Medulla oblongata (tissue), 1 donor: ENCODE data around the gene OR52I1.
A peak's percentile ranks its signal among the peaks of the same experiment; 100 is the strongest.

Source experiments
- DNase-seq: peaks from one replicate; pipeline ENCODE4 v3.0.0-alpha.2; 2015; ENCODE audit errors: extremely low spot score

Gene OR52I1, protein sequence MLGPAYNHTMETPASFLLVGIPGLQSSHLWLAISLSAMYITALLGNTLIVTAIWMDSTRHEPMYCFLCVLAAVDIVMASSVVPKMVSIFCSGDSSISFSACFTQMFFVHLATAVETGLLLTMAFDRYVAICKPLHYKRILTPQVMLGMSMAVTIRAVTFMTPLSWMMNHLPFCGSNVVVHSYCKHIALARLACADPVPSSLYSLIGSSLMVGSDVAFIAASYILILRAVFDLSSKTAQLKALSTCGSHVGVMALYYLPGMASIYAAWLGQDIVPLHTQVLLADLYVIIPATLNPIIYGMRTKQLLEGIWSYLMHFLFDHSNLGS

DNA sequence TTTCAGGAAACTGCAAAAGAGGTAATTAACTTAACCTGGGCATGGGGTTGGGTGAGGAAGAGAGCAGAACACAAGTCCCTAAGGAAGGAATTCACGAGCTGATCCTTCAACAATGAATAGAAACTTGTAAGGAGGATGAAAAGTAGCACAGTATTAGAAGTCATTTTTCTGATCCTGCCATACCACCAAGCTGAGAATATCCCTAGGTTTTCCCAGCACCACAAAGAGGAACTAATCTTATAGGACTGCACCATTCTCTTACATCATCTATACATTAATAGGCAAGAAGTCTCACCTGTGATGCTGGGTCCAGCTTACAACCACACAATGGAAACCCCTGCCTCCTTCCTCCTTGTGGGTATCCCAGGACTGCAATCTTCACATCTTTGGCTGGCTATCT is at the start of gene OR52I1:
OR52I1 (plus strand) TSS at position 301 of the 400 bp plus-strand sequence; CDS start at position 301, 0 bp downstream.
- DNase-seq: no peak

DNA sequence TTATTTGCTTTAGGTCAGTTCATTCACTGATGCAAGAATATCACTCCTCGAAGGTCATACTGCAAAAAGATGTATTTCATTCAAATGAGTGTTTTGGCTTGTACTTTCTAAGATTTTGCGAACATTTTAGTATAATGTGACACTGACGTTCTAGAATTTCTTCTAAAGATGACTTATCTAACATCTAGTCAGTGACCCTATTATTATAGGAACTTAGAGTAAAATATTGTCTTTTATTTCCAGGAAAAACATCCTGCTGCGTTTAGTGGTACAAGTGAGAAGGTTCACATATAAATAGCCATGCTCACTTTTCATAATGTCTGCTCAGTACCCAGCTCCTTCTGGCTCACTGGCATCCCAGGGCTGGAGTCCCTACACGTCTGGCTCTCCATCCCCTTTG is 48.9 kb upstream of the OR52I1 start, which contains the start of gene OR52M1:
OR52M1 (plus strand) TSS at position 301 of the 400 bp plus-strand sequence; CDS start at position 301, 0 bp downstream.
- no peak for DNase-seq

DNA sequence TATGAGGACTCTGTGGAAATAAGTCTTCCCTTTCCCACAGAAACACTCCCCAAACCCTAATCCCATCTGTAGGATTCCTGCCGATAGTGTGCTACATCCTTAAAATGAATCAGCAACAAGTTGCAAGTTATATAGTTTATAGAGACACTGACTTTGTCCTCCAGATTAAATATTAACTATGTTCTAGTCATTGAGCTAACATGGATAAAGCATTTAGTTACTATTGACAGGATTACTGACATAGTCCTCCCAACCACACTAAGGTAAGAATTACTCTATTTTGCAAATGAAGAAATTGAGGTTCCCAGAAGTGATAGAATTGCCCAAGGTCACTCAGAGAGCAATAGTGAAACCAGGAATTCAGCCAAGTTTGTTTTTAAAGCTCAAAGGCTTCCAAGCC is 47.0 kb upstream of the OR52I1 start:
- no peak for DNase-seq

DNA sequence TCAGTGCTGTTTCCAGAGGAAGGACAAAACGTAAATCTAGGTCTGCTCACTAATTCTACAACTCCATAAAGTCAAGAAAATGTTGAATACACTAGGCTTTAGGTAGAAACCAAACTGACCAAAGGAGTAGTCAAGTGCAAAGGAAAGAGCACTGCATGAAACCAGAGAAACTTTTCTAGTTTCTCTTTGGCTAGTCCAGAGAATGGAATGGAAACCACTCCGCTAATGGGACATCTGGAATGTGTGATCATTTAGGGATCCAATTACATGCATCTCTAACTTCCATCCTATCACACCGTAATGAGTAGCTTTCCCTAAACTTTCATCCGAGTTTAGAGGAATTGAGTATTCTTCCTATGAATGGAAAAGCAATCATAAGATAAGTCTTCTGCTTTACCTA is 46.4 kb upstream of the OR52I1 start:
- no peak for DNase-seq

DNA sequence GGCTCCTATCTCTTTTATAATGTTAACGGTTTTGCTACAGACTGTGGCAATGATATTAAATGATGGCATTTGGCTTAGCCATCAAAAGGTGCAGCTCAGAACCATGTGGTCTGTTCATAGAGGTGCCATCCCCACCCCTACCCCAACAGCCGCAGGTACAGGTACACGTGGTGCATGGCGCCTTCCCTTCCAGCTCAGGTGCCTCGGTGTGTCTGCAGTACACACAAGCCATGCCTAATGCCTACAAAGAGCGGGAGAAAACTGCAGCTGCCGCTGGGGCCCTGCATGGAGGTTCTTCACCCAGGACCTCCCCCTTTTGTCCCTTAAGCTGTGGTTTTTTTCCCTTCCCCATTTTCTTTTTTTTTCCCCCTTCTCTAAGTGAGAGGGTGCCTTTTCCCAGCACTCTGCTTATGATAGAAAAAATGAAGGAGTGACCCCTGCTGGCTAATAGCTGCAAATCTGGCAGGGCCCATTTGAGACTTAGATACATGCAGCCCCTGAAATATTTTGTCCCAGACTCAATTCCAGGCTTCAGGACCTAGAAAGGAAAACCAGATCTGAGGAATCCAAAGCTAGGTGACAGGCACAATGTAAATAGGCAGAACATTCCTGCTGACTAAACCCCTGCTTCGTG is 42.4 kb upstream of the OR52I1 start:
- DNase-seq: no peak

DNA sequence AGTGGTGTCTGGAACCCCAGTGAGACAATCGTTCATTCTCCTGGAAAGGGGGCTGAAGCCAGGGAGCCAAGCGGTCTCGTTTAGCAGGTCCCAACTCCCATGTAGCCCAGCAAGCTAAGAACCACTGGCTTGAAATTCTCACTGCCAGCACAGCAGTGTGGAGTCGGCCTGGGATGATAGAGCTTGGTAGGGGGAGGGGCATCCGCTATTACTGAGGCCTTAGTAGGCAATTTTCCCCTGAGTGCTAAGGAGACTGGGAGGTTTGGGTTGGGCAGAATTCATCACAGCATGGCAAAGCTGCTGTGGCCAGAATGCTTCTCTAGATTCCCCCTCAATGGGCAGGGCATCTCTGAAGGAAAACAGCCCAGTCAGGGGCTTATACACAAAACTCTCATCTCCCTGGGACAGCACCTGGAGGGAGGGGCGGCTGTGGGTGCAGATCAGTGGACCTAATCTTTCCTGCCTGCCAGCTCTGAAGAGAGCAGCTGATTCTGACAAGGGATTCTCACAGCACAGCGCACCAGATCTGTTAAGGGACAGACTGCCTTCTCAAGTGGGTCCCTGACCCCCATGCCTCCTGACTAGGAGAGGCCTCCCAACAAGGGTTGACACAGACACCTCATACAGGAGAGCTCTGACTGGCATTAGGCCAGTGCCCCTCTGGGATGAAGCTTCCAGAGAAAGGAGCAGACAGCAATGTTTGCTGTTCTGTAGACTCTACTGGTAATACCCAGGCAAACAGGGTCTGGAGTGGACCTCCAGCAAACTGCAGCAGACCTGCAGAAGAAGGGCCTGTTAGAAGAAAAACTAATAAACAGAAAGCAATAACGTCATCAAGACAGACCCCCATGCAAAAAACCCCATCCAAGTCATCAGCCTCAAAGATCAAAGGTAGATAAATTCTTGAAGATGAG is 34.1 kb upstream of the OR52I1 start:
- no peak for DNase-seq

DNA sequence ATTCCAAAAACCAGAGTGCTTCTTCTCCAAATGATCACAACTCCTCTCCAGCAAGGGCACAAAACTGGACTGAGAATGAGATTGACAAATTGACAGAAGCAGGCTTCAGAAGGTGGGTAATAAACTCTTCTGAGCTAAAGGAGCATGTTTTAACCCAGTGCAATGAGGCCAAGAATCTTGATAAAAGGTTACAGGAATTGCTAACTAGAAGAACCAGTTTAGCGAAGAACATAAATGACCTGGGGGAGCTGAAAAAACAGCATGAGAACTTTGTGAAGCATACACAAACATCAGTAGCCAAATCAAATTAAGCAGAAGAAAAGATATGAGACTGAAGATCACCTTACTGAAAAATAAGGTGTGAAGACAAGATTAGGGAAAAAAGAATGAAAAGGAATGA is 33.4 kb upstream of the OR52I1 start:
- DNase-seq: no peak

DNA sequence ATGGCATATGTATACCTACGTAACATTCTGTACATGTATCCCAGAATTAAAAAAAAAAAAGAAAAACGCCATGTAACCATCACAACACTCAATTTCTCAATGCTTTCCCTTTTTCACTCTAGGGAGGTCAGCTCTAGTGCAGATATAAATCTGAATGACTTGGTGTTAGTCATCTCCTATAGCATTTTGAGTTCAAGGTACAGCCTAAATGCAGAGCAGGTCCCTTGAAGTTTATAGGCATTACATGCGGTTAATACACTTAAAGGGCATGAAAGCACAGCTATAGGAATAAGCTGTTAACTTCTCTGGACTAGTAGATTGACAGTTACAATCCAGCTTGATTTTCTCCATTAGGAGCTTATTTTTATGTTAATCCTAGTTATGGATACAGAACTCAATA is 28.5 kb upstream of the OR52I1 start:
- DNase-seq: no peak

DNA sequence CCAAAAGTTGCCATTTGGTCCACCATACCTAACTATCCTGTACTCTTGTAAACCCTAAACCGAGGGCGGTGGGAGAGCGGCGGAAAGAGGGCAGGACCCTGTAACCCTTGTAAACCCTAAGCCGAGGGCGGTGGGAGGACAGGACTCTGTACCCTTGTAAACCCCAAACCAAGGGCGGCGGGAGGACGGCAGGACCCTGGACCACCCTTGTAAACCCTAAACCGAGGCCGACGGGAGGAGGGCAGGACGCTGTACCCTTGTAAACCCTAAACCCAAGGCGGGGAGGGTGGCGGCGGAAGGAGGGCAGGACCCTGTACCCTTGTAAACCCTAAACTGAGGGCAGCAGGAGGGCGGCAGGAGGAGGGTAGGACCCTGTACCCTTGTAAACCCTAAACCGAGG is 24.8 kb upstream of the OR52I1 start:
- DNase-seq: no peak

DNA sequence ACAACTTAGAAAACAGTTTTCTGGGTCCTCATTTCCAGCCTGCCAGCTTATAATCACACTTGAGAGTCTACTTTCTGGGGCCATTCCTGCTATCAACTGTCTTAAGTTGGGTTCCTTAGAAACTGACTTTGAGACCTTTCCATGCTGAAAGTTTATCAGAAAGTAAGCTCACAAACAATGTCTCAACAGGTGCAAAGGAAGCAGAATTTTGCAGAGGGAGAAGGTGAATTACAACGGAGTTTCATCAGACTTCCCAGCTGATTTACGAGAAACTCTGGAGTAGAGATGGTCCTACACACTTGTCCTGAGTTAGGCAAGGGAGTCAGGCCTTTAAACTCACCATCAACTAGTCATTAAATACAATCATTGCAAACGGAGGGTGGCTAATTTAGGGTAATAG is 17.0 kb upstream of the OR52I1 start:
- DNase-seq: no peak

DNA sequence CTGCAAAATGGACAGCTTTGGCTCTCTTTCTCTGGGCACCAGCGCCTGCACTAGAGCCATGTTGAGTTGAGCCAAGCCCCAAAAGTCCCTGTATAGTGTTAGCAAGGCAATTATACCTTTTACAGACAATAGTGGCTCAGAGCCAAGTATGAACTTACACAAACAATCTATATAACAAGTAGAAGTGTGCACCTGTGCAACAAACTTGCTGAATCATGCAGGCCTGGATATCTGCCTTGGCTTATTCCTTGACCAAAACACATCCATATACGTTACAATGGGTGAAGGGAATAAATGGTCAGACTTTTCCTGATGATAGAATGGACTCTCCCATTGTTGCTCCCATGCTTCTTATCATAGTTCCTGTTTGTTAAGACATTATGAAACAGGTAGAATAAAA is 16.1 kb upstream of the OR52I1 start:
- DNase-seq: no peak

DNA sequence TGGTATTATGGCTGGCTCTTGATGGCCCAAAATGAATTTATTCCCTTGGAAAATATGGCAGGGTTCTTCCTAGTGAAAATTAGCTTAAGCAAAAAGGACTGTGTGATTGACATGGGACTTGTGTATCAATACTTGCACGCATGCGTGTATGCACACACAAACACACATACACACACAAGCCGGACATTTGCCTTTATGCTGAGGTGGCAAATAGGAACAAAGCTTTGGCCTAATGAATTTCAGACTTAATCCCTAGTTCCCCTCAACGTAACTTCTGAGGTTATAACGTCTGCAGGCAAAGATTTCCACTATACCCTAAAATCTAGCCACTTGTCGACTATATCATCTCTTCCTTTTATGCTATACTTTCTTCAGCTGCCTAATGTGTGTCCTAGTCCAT is 15.2 kb upstream of the OR52I1 start:
- no peak for DNase-seq

DNA sequence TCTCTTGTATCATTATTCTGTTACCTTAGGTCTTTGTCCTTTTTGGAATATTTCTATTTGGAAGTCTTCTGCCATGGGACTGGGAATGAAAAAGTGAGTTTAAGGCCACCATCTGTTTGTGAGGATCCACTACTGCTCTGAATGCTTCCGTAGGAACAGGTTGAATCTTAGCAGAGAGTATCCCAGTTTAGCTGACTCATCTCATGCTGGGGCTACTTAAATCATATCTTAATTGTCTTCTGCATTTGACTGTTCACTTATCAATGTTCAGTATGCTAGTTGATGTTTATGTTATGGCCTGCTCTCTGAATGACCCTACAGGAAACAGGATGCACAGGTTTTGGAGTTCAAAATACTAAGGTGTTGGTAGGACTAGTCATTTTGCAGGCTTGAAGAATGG is 13.7 kb upstream of the OR52I1 start:
- no peak for DNase-seq

DNA sequence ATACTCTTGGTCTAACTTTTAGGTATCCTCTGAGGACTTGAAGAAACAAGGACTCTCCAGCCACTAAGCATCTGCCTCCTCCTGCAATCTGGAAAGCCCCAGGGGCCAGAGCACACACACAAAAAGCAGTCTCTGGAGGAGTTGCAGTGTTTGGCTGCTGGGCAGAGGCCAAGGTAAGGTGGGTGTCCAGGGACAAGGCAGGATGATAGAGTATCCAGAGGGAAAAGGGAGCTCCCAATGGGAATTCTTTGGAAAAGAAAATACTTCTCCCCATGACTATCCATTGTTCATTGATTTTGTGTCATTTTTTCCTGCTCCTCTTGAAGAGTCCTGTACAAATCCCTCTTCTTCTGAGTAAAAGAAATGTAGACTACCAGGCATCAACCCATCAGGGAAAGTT is 12.4 kb upstream of the OR52I1 start, which contains the start of gene OR52I2:
OR52I2 (plus strand) TSS at position 301 of the 400 bp plus-strand sequence.
- DNase-seq: no peak

DNA sequence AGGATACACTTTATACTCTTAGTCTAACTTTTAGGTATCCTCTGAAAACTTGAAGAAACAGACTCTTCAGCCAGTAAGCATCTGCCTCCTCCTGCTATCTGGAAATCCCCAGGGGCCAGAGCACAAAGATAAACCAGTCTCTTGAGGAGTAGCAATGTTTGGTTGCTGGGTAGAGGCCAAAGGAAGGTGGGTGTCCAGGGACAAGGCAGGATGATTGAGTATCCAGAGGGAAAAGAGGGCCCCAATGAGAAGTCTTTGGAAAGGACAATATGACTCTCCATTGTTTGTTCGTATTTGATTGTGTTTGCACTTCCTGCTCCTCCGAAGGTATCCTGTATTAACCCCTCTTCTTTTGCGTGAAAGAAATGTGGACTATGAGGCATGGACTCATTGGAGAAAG is 4.8 kb upstream of the OR52I1 start:
- DNase-seq: no peak

DNA sequence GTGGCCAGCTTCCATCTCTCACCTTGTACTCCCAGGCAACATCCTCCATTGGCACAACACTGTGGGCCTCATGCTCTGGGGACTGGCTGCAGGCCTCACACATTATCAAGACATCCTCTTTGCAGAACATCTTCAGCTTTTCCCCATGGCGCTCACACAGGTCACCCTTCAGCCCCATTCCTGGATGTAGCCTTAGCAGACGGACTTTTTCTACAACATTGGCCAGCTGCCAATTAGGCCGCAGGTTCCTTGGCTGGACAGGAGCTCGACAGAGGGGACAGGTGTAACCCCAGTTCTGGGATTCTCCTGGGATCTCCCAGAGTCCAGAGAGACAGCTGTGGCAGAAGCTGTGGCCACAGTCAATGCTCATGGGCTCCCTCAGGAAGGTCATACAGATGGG is 11.2 kb downstream of the OR52I1 start:
- DNase-seq: no peak

DNA sequence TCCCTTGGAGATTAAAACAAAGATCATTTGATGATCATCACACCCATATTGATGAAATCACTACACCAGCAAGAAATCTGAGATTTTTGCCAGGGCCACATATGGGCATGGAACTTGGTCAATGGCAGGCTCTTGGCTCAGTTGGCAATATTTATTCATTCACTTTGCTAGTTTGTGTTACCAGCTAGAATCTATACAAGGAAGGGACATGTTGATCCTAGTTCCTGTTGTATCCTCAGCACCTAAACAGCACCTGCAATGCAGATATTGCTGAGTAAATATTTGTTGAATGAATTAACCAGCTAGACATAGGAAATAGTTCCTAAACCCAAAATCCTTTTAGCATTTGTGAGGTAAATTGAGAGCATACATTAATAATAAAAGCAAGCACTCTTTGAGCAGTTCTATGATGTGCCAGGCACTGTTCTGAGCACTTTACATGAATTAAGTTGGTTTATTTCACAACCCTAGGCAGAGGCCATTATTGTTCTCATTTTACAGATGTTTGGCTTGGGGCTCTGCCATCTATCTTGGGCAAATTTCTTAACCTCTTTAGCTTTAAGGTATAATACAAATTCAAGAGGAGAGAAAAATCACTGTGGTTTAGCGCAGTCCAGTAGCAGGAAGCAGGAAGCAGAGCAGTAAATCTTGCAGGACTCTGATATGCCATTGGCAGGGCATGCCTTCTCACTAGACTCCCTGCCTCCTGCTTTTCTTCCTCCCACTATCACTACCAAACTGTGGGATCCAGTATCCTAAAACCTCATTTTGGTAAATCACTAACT is 12.6 kb downstream of the OR52I1 start:
- DNase-seq: no peak

DNA sequence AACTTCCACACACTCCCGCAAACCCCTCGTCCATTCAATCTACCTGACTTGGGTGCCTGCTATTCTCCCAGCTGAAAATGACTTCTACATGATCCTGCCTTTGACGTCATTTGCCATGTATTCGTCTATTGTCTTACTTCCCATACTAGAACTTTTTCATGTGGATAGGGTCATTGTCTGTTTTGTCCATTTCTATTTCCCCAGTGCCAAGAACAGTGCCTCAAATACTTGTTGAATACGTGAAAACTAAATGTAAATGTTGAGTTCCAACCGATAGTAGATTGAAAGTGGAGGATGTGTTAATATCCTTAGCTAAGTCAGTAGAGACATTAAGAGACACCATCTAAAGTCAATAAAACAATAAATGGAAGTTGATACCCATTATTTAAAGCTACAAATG is 13.3 kb downstream of the OR52I1 start:
- DNase-seq: peak; percentile 46

DNA sequence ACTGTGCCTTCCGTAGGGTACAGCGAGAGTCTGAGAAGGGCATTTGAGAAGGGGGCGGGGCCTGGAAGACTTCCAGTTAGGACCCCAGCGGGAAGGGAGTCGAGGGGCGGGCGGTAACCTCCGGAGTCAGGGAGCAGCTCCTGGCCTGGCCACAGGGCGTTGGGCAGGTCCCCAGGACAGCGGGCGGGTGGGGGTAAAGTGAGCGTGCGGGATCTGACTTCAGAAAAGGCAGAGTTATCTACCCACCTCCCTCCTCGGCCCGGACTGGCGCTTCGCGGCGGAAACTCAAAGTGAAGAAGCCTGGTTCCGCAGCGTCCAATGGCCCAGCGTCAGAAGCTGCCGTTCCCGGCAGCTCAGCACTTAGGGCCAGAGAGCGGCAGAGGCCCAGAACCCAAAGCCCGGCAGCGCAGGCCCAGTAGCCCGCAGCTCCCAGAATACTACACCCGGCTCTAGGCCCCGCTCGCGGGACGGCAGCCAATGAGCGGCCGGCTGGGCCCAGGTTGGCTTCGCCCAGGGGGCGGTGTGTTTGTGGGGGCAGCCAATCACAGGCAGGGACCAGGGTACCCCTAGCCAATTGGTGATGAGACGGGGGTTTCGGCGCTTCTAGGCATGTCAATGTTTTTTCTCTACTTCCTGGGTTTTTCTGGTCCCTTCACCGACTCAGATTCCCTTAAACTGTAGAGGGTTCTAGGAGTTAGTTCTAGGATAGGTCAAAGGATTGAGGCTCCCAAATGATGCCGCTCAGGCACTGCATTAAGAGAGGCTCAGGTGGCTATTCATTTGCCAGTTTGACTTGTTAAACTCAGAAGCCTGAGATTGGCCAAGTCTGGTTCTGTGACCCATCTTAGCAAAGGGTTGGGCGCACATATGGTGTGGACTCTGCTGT is 14.2 kb downstream of the OR52I1 start, which contains the start of gene TRIM68:
TRIM68 (minus strand) TSS at position 451 of the 886 bp plus-strand sequence. CDS start 2,727 bp downstream, outside the sequence.
- DNase-seq: peak; percentile 99

DNA sequence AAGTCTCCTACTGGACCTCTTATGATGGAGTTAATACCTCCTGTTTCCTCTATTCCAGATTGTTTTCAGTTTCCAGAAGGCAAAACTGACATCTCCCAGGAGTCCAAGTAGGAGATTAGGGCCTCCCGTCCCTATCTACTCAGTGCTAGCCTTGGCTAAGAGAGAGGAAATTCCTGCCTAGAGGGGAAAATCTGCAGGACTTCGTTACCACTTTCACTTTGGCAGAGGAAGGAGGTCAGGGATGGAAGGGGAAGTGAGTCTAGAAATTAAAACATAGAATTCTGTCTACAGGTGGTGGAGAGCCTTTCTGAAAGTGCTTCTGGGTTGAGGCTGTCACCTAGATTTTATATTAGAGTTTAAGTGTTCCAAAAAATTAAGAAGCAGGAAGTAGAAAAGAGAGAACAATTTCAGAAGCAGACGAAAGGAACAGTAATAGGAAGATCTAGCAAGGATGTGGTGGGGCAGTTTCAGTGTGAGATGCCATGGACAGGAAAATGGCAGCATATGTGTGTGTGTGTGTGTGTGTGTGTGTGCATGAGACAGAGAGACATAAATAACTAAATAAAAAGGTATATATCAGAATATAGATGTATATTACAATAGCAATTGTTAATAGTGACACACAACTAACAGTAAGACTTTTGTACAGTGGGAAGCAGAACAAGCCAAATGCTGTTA is 16.6 kb downstream of the OR52I1 start:
- DNase-seq: peak; percentile 14
